Lower leg skin (tissue), 3 donors: ENCODE data around the gene SLC1A1.

Experiments used
- POLR2A ChIP-seq, 2 donors: fragments of 450-650 bp; IDR thresholded peaks; one replicate each; pipeline ENCODE4 v1.6.1; 2016 to 2017; ENCODE audit warnings: antibody characterized with exemption in 2 of 2, mild to moderate bottlenecking in 1 of 2, moderate library complexity in 1 of 2
- TF ChIP-seq, protein P1 (sequence below), 3 donors: fragments of 450-650 bp; IDR thresholded peaks; one replicate each; pipeline ENCODE4 v1.5.1; 2016; ENCODE audit warnings: antibody characterized with exemption in 3 of 3, mild to moderate bottlenecking in 3 of 3, moderate library complexity in 2 of 3

DNA sequence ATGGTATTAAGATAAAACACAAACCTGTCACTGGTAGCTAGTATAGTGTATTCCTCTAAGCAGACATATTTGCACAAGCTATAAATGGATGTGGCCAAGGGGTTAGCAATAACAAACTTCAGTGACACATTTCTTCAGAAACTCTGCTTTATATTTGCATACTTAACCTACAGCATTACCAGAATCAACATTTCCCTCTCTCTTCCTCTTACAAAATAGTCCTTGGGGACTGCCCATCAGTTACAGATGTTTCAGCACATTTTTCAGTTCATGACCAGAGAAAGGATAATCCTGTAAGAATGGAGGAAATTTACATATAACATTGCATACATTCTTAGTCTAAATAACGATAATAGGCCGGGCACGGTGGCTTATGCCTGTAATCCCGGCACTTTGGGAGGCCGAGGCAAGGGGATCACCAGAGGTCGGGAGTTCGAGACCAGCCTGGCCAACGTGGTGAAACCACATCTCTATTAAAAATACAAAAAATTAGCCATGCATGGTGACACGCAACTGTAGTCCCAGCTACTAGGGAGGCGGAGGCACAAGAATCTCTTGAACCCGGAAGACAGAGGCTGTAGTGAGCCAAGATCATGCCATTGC is 25.3 kb upstream of the SLC1A1 start:
- no peak for TF ChIP-seq POLR2A (IDR thresholded peaks at IDR 0.05)
- TF ChIP-seq, protein P1, sequence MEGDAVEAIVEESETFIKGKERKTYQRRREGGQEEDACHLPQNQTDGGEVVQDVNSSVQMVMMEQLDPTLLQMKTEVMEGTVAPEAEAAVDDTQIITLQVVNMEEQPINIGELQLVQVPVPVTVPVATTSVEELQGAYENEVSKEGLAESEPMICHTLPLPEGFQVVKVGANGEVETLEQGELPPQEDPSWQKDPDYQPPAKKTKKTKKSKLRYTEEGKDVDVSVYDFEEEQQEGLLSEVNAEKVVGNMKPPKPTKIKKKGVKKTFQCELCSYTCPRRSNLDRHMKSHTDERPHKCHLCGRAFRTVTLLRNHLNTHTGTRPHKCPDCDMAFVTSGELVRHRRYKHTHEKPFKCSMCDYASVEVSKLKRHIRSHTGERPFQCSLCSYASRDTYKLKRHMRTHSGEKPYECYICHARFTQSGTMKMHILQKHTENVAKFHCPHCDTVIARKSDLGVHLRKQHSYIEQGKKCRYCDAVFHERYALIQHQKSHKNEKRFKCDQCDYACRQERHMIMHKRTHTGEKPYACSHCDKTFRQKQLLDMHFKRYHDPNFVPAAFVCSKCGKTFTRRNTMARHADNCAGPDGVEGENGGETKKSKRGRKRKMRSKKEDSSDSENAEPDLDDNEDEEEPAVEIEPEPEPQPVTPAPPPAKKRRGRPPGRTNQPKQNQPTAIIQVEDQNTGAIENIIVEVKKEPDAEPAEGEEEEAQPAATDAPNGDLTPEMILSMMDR (IDR thresholded peaks at IDR 0.05), result no peak
